ENCODE results near the gene ST8SIA4. TPM values are rescaled to one million over a fixed set of nuclear protein-coding genes. Genes with fewer than 3 reads are reported as not detected.

ST8SIA4 gene
- total RNA-seq, 2 donors from 2014 or later: 25.2 to 47.0 TPM

DNA sequence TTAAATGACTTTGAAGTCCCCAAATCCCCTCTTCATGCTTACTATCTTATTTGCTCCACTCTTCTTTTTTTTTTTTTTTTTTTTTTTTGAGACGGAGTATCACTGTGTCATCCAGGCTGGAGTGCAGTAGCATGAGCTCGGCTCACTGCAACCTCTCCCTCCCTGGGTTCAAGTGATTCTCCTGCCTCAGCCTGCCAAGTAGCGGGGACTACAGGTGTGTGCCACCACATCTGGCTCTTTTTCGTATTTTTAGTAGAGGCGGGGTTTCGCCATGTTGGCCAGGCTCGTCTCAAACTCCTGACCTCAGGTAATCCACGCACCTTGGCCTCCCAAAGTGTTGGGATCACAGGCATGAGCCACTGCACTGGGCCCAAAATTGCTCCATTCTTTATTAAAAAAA lies 51.0 kb downstream of the ST8SIA4 start:
- Mint-ChIP-seq H3K27me3 (ENCODE audit: insufficient read depth) (no peaks in the 10 kb centered on the region), H3K27ac (no peak overlapping the region), H3K9me3 (no peaks in the 10 kb centered on the region), H3K4me3 (no peak overlapping the region), H3K4me1 (no peaks in the 10 kb centered on the region), H3K36me3 (ENCODE audit: low read depth) (peaks cover 24% of the 10 kb centered on the region)
- Histone ChIP-seq H3K36me3 (ENCODE audit: control insufficient read depth, insufficient read depth, low read length) (peaks cover 62% of the 10 kb centered on the region), H3K27me3 (ENCODE audit: control insufficient read depth, insufficient read depth, low read length, poor library complexity, severe bottlenecking) (no peaks in the 10 kb centered on the region), H3K4me1 (ENCODE audit: control insufficient read depth, insufficient read depth, low read length) (no peaks in the 10 kb centered on the region), H3K4me3 (ENCODE audit: low read length) (no peak overlapping the region), H3K9ac (ENCODE audit: extremely low read depth, low read length, poor library complexity, severe bottlenecking) (no peak overlapping the region), H3K9me3 (ENCODE audit: control insufficient read depth, low read length) (no peaks in the 10 kb centered on the region), H3K27ac (ENCODE audit: low read depth, low read length) (no peak overlapping the region)
- TF ChIP-seq, protein P1, sequence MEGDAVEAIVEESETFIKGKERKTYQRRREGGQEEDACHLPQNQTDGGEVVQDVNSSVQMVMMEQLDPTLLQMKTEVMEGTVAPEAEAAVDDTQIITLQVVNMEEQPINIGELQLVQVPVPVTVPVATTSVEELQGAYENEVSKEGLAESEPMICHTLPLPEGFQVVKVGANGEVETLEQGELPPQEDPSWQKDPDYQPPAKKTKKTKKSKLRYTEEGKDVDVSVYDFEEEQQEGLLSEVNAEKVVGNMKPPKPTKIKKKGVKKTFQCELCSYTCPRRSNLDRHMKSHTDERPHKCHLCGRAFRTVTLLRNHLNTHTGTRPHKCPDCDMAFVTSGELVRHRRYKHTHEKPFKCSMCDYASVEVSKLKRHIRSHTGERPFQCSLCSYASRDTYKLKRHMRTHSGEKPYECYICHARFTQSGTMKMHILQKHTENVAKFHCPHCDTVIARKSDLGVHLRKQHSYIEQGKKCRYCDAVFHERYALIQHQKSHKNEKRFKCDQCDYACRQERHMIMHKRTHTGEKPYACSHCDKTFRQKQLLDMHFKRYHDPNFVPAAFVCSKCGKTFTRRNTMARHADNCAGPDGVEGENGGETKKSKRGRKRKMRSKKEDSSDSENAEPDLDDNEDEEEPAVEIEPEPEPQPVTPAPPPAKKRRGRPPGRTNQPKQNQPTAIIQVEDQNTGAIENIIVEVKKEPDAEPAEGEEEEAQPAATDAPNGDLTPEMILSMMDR (conservative IDR thresholded peaks at IDR 0.05): no peak
- DNase-seq: no peak
- 93 to 95% methylated on average over 6 to 8 of the region's 8 CpGs for WGBS, 2 experiments (ENCODE audit: insufficient coverage in 1 of 2, insufficient read length in 1 of 2)

DNA sequence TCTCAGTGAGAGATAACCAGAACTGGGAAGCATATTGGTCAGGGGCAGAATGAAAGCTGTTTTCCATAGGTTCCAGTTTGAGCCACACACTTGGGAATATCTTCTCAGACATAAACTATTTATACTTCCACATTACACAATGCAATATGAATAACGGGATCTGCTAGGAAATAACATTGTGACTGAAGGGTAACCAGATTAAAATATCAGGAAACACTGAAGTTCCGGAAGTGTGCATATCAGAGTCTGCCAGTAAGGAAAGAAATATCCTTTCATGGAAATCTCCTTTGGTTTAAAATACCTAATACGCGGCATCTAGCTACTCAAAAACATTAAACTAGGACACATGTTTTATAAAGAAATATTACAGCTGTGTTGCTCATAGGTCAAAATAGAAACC lies 56.3 kb downstream of the ST8SIA4 start:
- H3K27me3 Mint-ChIP-seq (ENCODE audit: insufficient read depth): no peaks in the 10 kb centered on the region
- DNase-seq: no peak
- no peak overlapping the region for H3K9ac ChIP-seq (ENCODE audit: extremely low read depth, low read length, poor library complexity, severe bottlenecking)
- no peak overlapping the region for H3K27ac Mint-ChIP-seq
- TF ChIP-seq, protein P1 (conservative IDR thresholded peaks at IDR 0.05): no peak
- H3K27me3 ChIP-seq (ENCODE audit: control insufficient read depth, insufficient read depth, low read length, poor library complexity, severe bottlenecking): no peaks in the 10 kb centered on the region
- peaks cover 2% of the 10 kb centered on the region for H3K36me3 Mint-ChIP-seq (ENCODE audit: low read depth)
- 74% methylated on average over 4 of the region's 4 CpGs; no CpG with 5 or more reads in 1 of the 2 experiments for WGBS, 2 experiments (ENCODE audit: insufficient coverage in 1 of 2, insufficient read length in 1 of 2)
- H3K9me3 ChIP-seq (ENCODE audit: control insufficient read depth, low read length): no peaks in the 10 kb centered on the region
- no peaks in the 10 kb centered on the region for H3K4me1 ChIP-seq (ENCODE audit: control insufficient read depth, insufficient read depth, low read length)
- H3K9me3 Mint-ChIP-seq: no peaks in the 10 kb centered on the region
- no peak overlapping the region for H3K4me3 ChIP-seq (ENCODE audit: low read length)
- peaks cover 43% of the 10 kb centered on the region for H3K36me3 ChIP-seq (ENCODE audit: control insufficient read depth, insufficient read depth, low read length)
- H3K4me1 Mint-ChIP-seq: peaks cover 5% of the 10 kb centered on the region
- no peak overlapping the region for H3K27ac ChIP-seq (ENCODE audit: low read depth, low read length)
- no peak overlapping the region for H3K4me3 Mint-ChIP-seq

DNA sequence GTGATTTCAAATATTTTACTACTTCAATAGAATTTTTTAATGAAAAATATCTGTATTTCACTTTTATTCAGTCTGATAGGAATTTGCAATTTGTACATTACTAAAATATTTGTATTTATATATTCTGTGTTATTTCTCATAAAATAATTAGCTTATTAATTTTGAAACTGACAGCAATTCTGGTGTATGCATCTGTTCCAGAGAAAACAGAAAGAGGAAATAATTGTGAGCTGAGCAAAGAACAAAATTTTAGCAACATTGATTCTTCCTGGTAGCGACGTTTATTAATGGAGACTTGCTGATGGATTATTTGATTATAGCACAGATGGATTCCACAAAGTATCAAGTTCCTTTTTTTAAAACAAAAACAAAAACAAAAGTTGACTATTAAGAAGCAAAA lies 61.0 kb downstream of the ST8SIA4 start:
- peaks cover 26% of the 10 kb centered on the region for H3K4me1 Mint-ChIP-seq
- Histone ChIP-seq H3K9me3 (ENCODE audit: control insufficient read depth, low read length) (no peaks in the 10 kb centered on the region), H3K27me3 (ENCODE audit: control insufficient read depth, insufficient read depth, low read length, poor library complexity, severe bottlenecking) (no peaks in the 10 kb centered on the region), H3K27ac (ENCODE audit: low read depth, low read length) (no peak overlapping the region), H3K4me3 (ENCODE audit: low read length) (no peak overlapping the region), H3K4me1 (ENCODE audit: control insufficient read depth, insufficient read depth, low read length) (no peaks in the 10 kb centered on the region), H3K9ac (ENCODE audit: extremely low read depth, low read length, poor library complexity, severe bottlenecking) (no peak overlapping the region), H3K36me3 (ENCODE audit: control insufficient read depth, insufficient read depth, low read length) (peaks cover 33% of the 10 kb centered on the region)
- no peak overlapping the region for H3K4me3 Mint-ChIP-seq
- no peak overlapping the region for H3K27ac Mint-ChIP-seq
- TF ChIP-seq, protein P1 (conservative IDR thresholded peaks at IDR 0.05): no peak
- 95% methylated on average over 2 of the region's 2 CpGs; no CpG with 5 or more reads in 1 of the 2 experiments for WGBS, 2 experiments (ENCODE audit: insufficient coverage in 1 of 2, insufficient read length in 1 of 2)
- H3K27me3 Mint-ChIP-seq (ENCODE audit: insufficient read depth): no peaks in the 10 kb centered on the region
- no peaks in the 10 kb centered on the region for H3K9me3 Mint-ChIP-seq
- no peak for DNase-seq
- H3K36me3 Mint-ChIP-seq (ENCODE audit: low read depth): peaks cover 2% of the 10 kb centered on the region
